SK-N-SH (cell line): Measurements from ENCODE around the gene NEK10.

Source experiments
- CTCF ChIP-seq: fragments of 200-600 bp; sonication (generic); IDR thresholded peaks from 2 replicates; pipeline ENCODE4 v1.6.1; 2017; ENCODE audit warnings: antibody characterized with exemption, mild to moderate bottlenecking, moderate library complexity
- EP300 ChIP-seq, 2 experiments: IDR thresholded peaks; 2 replicates each; pipeline versions ENCODE4 v1.4.0 to v1.6.1; 2012; ENCODE audit warnings: borderline replicate concordance in 1 of 2, low read depth in 1 of 2, low read length in 1 of 2
- FOSL2 ChIP-seq: IDR thresholded peaks from 2 replicates; pipeline ENCODE4 v1.4.0; 2012; ENCODE audit warnings: low read depth, mild to moderate bottlenecking, moderate library complexity, borderline replicate concordance
- FOXM1 ChIP-seq: IDR thresholded peaks from 2 replicates; pipeline ENCODE4 v1.4.0; 2012; ENCODE audit warnings: low read depth, mild to moderate bottlenecking
- NRF1 ChIP-seq: IDR thresholded peaks from 2 replicates; pipeline ENCODE4 v1.6.1; 2012; ENCODE audit warnings: low read depth, mild to moderate bottlenecking, low read length
- POLR2AphosphoS5 ChIP-seq: IDR thresholded peaks from 2 replicates; pipeline ENCODE4 v1.6.1; 2012; ENCODE audit warnings: low read depth, low read length
- RAD21 ChIP-seq: IDR thresholded peaks from 2 replicates; pipeline ENCODE4 v1.6.1; 2012; ENCODE audit warnings: mild to moderate bottlenecking, low read length
- SMC3 ChIP-seq: IDR thresholded peaks from 2 replicates; pipeline ENCODE4 v1.6.1; 2012; ENCODE audit warnings: low read depth, low read length, improper control_type of control experiment
- TAF1 ChIP-seq: IDR thresholded peaks from 2 replicates; pipeline ENCODE4 v1.6.1; 2012; ENCODE audit warnings: low read depth, mild to moderate bottlenecking, low read length, moderate library complexity, borderline replicate concordance
- ZBTB33 ChIP-seq: IDR thresholded peaks from 2 replicates; pipeline ENCODE4 v1.4.0; 2012; ENCODE audit warnings: low read depth, borderline replicate concordance
- TF ChIP-seq, protein P1 (sequence below): fragments of 150-350 bp; IDR thresholded peaks from 2 replicates; pipeline ENCODE4 v1.6.1; 2017; ENCODE audit warnings: antibody characterized with exemption, low read length, low read depth, borderline replicate concordance
- TF ChIP-seq, protein P2 (sequence below): fragments of 150-350 bp; IDR thresholded peaks from 2 replicates; pipeline ENCODE4 v1.6.1; 2016; ENCODE audit warnings: mild to moderate bottlenecking, low read depth, low read length

DNA sequence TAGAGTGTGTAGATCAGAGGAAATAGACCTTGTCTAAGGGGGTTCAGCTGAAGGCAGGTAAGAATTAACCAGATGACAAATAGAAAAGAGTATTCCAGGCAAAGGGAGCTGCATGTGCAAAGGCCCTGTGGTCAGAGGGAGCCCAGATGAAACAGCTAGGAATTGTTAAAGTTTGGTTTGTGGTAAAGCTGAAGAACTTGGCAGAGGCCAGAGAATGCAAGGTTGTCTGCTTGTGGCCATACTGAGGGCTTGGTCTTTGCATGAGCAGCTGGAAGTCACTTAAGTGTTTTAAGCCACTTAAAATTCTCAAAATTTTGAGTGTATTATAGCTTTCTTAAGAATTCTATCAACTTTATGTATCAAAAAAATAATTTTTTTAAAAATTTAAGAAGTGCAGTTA lies 116.5 kb downstream of the NEK10 start:
- no peak for TF ChIP-seq FOSL2
- no peak for TF ChIP-seq CTCF
- TF ChIP-seq, protein P1, sequence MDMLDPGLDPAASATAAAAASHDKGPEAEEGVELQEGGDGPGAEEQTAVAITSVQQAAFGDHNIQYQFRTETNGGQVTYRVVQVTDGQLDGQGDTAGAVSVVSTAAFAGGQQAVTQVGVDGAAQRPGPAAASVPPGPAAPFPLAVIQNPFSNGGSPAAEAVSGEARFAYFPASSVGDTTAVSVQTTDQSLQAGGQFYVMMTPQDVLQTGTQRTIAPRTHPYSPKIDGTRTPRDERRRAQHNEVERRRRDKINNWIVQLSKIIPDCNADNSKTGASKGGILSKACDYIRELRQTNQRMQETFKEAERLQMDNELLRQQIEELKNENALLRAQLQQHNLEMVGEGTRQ: no peak
- TF ChIP-seq SMC3: no peak
- TF ChIP-seq FOXM1: no peak
- no peak for TF ChIP-seq ZBTB33
- no peak for TF ChIP-seq TAF1
- TF ChIP-seq RAD21: no peak
- TF ChIP-seq, protein P2, sequence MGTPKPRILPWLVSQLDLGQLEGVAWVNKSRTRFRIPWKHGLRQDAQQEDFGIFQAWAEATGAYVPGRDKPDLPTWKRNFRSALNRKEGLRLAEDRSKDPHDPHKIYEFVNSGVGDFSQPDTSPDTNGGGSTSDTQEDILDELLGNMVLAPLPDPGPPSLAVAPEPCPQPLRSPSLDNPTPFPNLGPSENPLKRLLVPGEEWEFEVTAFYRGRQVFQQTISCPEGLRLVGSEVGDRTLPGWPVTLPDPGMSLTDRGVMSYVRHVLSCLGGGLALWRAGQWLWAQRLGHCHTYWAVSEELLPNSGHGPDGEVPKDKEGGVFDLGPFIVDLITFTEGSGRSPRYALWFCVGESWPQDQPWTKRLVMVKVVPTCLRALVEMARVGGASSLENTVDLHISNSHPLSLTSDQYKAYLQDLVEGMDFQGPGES: no peak
- no peak for TF ChIP-seq NRF1
- no peak for TF ChIP-seq EP300 (IDR thresholded peaks at IDR 0.05; ENCODE audit: borderline replicate concordance in 1 of 2, low read depth in 1 of 2, low read length in 1 of 2)
- no peak for TF ChIP-seq POLR2AphosphoS5
